GM19351 (cell line): ENCODE data around the gene TRDN.

Experiments used
- ATAC-seq: cut with Tn5 transposase; IDR thresholded peaks from one replicate; pipeline ENCODE4 v1.9.1; 2021; ENCODE audit warnings: mild to moderate bottlenecking, moderate library complexity; ENCODE audit not compliant: unreplicated experiment

Gene TRDN

DNA sequence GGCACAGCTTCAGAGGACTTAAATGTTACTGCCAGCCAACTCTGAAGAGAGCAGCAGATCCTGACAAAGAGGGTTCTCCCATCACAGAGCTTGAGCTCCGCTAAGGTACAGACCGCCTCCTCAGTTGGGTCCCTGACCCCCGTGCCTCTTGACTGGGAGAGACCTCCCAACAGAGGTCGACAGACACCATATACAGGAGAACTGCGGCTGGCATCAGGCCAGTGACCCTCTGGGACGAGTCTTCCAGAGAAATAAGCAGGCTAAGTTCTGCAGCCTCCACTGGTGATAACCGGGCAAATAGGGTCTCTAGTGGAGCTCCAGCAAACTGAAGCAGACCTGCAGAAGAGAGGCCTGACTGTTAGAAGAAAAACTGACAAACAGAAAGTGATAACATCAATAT lies 453.8 kb downstream of the TRDN start:
- ATAC-seq: no peak

DNA sequence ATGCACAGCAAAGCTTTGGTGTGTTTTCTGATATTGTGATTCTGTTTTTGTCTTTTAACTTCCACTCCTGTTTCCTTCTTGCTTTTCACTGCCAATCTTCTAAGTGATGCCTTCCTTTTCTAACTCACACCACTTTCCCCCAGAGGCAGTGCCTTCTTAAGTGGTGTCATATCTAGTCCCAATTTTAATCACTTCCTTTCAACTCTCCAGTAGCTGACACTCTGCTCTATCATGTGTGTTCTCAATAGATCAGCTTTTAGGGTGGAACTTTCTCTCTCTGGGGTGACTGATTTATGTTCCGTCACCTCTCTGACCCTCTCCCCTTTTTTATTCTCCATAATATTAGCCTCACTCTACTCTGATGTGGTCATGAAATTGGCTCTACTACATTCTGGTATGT lies 460.0 kb downstream of the TRDN start:
- no peak for ATAC-seq

DNA sequence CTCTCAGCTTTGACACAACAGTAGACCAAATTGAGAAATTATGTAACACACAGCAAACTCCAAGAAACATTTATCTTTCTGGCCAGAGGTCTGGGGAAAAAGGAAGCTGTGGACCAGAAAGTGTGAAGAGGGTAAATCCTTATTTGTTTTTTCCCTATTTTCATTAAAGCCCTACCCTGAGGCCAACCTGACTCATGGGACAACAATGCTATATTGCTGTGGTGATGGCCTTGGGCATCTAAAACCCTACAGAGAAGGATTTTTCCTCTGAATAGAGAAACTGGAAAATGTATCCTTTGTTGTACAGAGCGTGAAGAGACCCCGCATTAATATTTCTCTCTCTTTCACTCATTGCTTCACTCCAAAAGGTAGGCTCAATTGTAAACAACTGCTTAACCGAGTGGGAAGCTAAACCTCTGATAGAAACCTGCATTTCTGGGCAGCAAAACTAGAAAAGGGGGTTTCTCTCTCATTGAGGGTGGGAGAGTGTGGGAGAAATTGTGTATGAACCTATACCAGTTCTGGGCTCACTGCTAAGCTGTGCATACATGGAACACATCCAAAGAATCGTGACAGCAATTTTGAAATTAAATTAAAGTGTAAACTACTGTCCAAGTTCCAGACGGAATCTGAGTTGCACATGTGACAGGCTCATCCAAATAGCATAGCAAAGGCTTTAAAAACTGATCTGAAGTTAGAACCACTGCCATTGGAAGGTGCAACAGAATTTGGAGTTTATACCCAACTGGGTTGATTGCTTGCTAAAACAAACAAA lies 465.2 kb downstream of the TRDN start:
- ATAC-seq: no peak

DNA sequence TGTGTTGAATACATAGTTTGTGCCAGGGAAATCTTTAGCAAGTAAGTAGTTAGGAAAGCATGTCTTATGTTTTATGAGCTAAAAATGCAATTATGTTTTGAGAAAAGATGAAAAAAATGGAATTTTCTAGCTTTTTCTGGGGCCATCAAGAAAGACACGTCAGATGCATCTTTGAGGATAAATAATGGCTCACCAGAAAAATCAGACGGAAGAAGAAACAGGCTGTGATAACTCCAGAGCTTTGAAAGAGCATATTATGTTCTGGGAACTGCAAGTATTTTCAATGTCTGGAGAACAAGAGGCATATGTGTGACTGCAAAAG lies 467.0 kb downstream of the TRDN start:
- no peak for ATAC-seq

DNA sequence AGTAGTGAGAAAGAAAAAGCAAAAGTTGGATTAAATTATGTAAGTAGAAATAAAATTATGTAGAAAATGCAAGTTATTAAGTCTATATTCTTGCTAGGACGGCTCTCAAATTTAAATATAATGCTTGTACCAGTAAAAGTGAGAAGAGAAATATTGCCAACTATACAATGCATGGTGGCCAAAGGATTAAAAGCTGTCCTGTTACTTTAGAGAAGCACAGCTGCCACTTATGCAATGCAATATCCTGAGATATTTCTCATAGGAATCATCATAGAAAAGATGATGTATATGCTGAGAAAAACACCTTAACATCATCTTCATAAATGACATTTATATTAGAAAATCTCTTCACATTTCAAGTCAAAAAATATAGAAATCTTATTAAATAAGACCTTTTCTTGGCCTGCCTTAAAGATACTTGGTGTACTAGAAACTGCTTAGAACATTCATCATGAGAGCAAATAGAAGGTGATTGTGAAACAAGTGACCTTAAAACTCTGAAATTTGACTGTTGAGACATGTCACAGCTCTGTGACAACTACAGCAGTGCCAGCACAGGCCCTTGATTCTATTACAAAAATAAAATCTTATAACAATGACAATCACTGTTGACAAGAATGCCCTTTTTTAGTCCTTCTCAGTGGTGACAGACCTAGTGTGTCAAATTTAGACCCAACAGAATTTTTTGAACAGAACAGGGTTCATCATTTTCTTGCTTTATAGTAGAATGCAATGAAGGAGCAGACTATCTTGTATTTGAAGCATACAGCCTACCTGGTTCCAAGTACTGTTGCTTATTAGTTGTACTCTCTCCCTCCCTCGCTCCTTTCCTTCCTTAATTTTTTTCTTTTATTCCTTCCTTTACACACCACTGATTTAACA lies 467.6 kb downstream of the TRDN start:
- no peak for ATAC-seq

DNA sequence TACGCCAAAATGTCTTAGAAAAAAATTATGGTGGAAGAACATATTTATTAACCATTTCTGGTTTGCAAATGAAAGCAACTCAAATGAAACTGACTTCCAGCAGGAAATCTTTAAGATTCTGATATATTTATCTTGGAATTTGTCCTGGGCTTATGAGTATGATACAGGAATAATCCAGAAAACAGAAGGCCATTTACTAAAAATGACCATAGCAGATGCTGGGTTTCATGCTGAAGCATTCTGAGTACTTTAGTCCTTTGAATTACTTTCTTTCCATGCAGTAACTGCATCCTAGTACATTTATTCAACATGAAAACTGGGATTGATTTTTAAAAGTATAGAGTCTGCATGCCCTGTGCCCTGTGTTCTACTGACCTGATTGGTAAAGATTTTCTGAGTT lies 468.3 kb downstream of the TRDN start:
- no peak for ATAC-seq
